Astrocyte of the cerebellum (primary cell): ENCODE measurements around the gene PPP2R5C.

Experiments used
- DNase-seq: peaks from one replicate; pipeline ENCODE4 v3.0.0-alpha.2; 2011; ENCODE audit warnings: low read depth
- H3K4me3 ChIP-seq: 2 replicates; pipeline ENCODE4 v1.5.1; 2011; ENCODE audit warnings: mild to moderate bottlenecking, low read depth, low read length, moderate library complexity
- in situ Hi-C: cut with HindIII; loops from 2 replicates; pipeline ENCODE4 v1.10.0; 2017; ENCODE audit warnings: low sequenced_read_pairs
- TF ChIP-seq, protein P1 (sequence below): IDR thresholded peaks from 2 replicates; pipeline ENCODE4 v1.5.1; 2012; ENCODE audit warnings: low read length, low read depth, moderate library complexity, mild to moderate bottlenecking; ENCODE audit errors: missing control alignments

The PPP2R5C gene

DNA sequence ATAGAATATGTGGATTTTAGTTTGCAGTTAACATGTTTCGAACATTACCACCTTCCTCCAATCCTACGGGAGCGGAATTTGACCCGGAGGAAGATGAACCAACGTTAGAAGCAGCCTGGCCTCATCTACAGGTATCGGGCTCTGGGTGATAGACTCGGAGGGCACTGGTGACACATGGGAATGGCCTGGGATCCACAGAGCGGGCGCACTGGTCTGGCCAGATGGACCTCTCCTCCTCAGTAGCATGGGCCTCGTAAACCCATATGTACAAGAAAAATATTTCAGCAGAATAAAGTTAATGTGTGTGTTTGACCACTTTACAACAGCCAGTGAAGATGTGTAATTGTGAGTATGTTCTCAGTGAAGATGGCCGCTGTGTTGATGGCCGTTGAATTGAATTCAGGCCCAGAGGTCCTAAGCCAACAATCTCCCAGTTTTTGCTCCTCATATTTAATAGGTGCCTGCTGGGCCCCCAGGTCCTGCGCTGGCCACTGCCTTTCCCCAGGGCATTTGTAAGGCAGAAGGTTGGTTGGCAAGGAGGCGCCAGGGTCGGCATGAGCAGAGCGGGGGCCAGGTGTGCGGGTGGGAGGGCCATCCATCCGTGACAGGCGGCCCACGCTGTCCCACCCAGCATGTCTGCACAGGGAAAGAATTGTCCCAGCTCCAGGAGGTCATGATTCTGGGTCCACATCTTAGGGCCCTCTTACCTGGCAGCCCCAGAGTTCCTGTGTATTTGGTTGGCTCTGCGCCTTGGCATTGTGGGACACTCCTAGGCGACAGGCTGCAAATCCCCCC is 120.8 kb downstream of the PPP2R5C start:
- DNase-seq, result no peak
- in situ Hi-C loops, result no loop called here
- TF ChIP-seq, protein P1, sequence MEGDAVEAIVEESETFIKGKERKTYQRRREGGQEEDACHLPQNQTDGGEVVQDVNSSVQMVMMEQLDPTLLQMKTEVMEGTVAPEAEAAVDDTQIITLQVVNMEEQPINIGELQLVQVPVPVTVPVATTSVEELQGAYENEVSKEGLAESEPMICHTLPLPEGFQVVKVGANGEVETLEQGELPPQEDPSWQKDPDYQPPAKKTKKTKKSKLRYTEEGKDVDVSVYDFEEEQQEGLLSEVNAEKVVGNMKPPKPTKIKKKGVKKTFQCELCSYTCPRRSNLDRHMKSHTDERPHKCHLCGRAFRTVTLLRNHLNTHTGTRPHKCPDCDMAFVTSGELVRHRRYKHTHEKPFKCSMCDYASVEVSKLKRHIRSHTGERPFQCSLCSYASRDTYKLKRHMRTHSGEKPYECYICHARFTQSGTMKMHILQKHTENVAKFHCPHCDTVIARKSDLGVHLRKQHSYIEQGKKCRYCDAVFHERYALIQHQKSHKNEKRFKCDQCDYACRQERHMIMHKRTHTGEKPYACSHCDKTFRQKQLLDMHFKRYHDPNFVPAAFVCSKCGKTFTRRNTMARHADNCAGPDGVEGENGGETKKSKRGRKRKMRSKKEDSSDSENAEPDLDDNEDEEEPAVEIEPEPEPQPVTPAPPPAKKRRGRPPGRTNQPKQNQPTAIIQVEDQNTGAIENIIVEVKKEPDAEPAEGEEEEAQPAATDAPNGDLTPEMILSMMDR, result no peak
- no peak overlapping the region for H3K4me3 ChIP-seq

GRCh38 chr14:101884089-101884933 is 122.8 kb downstream of the PPP2R5C start:
- no peak for DNase-seq
- TF ChIP-seq, protein P1, result no peak
- in situ Hi-C loops, result no loop called here
- H3K4me3 ChIP-seq, result no peak overlapping the region

DNA sequence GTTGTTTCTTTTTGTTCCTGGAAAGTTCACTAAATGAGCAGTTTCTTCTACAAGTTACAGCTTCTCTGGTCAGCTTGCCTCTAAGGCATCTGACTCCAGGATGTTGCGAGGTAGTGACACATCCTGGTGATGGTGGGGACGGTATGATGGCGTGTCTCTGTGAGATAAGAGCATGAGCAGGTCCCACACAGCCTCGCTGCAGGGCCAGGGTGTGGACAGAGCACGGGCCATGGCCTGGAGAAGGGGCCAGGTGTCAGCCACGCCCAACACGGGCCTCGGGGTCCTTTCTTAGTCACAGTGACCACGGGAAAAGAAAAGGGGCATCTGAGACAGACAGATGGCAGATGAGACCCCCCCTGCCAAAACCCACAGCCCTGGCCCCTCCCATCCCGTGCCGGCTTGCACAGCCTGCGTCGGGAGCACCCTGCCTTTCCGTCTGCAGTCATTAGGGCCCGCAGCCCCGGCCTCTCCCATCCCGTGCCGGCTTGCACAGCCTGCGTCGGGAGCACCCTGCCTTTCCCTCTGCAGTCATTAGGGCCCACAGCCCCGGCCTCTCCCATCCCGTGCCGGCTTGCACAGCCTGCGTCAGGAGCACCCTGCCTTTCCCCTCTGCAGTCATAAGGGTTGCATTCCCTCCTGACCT is 123.5 kb downstream of the PPP2R5C start:
- no peak overlapping the region for H3K4me3 ChIP-seq
- in situ Hi-C loops, result no loop called here
- TF ChIP-seq, protein P1, result no peak

GRCh38 chr14:101887219-101887618 is 125.7 kb downstream of the PPP2R5C start:
- no peak overlapping the region for H3K4me3 ChIP-seq
- no peak for DNase-seq
- in situ Hi-C loops, result no loop called here
- TF ChIP-seq, protein P1, result no peak

More for the DNA sequence above, 123.5 kb downstream of the PPP2R5C start:
- no peak for DNase-seq

DNA sequence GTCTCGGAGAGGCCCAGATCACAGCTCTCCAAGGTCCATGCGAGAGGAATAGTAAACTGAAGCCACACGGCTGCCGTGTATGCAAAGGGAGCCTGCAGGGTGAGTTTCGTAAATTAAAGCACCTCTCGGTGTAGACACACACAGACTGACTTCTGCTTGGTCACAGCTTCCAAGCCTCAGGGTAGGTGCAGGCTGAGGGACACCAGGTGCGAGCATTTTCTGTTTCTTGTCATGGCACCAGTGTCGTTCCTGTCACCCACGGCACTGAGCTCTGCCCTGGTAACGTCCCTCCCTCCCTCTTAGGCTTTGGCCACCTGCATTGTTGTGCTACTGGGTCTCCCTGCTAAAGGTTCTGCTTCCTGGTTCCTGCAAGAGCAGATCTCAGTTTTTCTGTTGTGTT is 126.7 kb downstream of the PPP2R5C start:
- TF ChIP-seq, protein P1, result no peak
- no peak for DNase-seq
- in situ Hi-C loops, result no loop called here
- H3K4me3 ChIP-seq, result no peak overlapping the region

GRCh38 chr14:101889366-101889765 is 127.9 kb downstream of the PPP2R5C start:
- in situ Hi-C loops, result no loop called here
- no peak for DNase-seq
- no peak overlapping the region for H3K4me3 ChIP-seq
- TF ChIP-seq, protein P1, result no peak
